ENCODE results near the gene CPEB4. TPM values are rescaled to one million over a fixed set of nuclear protein-coding genes. Genes with fewer than 3 reads are reported as not detected.

Gene CPEB4
- total RNA-seq, 1 experiment from 2014 or later = 8.7 TPM

DNA sequence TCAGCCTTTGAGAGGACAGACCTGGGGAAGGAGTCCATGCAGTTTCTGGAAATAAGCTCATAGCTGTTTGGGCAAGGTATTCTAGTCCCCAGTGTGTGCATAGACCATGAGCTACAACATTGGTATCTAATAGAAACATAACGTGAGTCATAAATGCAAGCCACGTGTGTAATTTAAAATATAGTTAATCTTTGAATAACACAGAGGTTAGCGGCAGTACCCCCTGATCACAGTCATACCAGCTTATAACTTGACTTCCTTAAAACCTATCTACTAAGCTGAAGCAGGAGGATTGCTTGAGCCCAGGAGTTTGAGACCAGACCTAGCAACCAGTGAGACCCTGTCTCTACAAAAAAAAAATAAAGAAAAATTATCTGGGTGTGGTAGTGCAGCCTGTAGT lies 46.4 kb upstream of the CPEB4 start:
- Histone ChIP-seq H2AFZ (ENCODE audit: low read length) (no peak overlapping the region), H3K23me2 (ENCODE audit: insufficient read length, low read depth, low read length, poor library complexity, severe bottlenecking) (no peaks in the 10 kb centered on the region), H3K18ac (ENCODE audit: insufficient read length, low read depth, low read length) (no peak overlapping the region), H2BK12ac (ENCODE audit: insufficient read length, low read depth, low read length) (no peak overlapping the region), H3K27me3 (ENCODE audit: insufficient read depth, low read length) (no peaks in the 10 kb centered on the region), H3K4me2 (ENCODE audit: insufficient read depth, insufficient read length, low read length) (no peak overlapping the region), H3K23ac (ENCODE audit: insufficient read length, low read depth, low read length) (no peak overlapping the region), H2BK15ac (ENCODE audit: low read depth, low read length) (no peak overlapping the region), H3K4me1 (ENCODE audit: insufficient read depth, low read length) (no peaks in the 10 kb centered on the region), H3K4ac (ENCODE audit: low read depth, low read length) (no peak overlapping the region), H4K8ac (replicated peaks; ENCODE audit: insufficient read length, low read depth, low read length) (no peak overlapping the region), H2BK5ac (ENCODE audit: insufficient read length, low read length) (no peak overlapping the region), H3K56ac (ENCODE audit: insufficient read length, low read depth, low read length) (no peak overlapping the region), H4K5ac (ENCODE audit: insufficient read length, low read depth, low read length) (no peak overlapping the region), H2BK120ac (ENCODE audit: low read depth, low read length, poor library complexity, severe bottlenecking) (no peak overlapping the region), H3K79me1 (ENCODE audit: insufficient read depth, low read depth, low read length, poor library complexity, severe bottlenecking) (no peaks in the 10 kb centered on the region), H2BK20ac (ENCODE audit: low read depth, low read length, poor library complexity, severe bottlenecking) (no peak overlapping the region), H2AK5ac (ENCODE audit: insufficient read length, low read length) (no peak overlapping the region), H3K9me3 (ENCODE audit: control insufficient read depth, low read depth, low read length) (no peaks in the 10 kb centered on the region), H3K27ac (ENCODE audit: insufficient read length, low read depth, low read length) (no peak overlapping the region), H4K91ac (ENCODE audit: insufficient read length, low read depth, low read length) (no peak overlapping the region), H3T11ph (ENCODE audit: low read length) (no peak overlapping the region), H3K9ac (ENCODE audit: extremely low read depth, insufficient read length, low read length) (no peak overlapping the region), H4K20me1 (ENCODE audit: control insufficient read depth, insufficient read depth, insufficient read length) (no peaks in the 10 kb centered on the region), H3K14ac (ENCODE audit: insufficient read depth, low read length) (no peak overlapping the region), H3K79me2 (ENCODE audit: insufficient read depth, low read length) (no peaks in the 10 kb centered on the region)
- peaks cover 4% of the 10 kb centered on the region for H3K27me3 Mint-ChIP-seq (ENCODE audit: low read depth)
- no peak for DNase-seq
- no CpG with 5 or more reads among the region's 3 CpGs for WGBS (ENCODE audit: extremely low coverage, insufficient read length, low lambda C conversion rate)
- peaks cover 9 to 10% of the 10 kb centered on the region in 2 experiments for H3K4me1 Mint-ChIP-seq
- H3K36me3 Mint-ChIP-seq (ENCODE audit: insufficient read depth in 1 of 3, low read depth in 3 of 3) = no peaks in the 10 kb centered on the region
- TF ChIP-seq, protein P1, sequence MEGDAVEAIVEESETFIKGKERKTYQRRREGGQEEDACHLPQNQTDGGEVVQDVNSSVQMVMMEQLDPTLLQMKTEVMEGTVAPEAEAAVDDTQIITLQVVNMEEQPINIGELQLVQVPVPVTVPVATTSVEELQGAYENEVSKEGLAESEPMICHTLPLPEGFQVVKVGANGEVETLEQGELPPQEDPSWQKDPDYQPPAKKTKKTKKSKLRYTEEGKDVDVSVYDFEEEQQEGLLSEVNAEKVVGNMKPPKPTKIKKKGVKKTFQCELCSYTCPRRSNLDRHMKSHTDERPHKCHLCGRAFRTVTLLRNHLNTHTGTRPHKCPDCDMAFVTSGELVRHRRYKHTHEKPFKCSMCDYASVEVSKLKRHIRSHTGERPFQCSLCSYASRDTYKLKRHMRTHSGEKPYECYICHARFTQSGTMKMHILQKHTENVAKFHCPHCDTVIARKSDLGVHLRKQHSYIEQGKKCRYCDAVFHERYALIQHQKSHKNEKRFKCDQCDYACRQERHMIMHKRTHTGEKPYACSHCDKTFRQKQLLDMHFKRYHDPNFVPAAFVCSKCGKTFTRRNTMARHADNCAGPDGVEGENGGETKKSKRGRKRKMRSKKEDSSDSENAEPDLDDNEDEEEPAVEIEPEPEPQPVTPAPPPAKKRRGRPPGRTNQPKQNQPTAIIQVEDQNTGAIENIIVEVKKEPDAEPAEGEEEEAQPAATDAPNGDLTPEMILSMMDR (conservative IDR thresholded peaks at IDR 0.05) = no peak
- H3K4me3 Mint-ChIP-seq = no peak overlapping the region
- H3K9me3 Mint-ChIP-seq = no peaks in the 10 kb centered on the region; a peak in 1 of 5 replicates
- no peak overlapping the region for H3K27ac Mint-ChIP-seq

All from H9 (cell line).